GM12878 (cell line): ENCODE results near the gene RNASE12. TPM values are rescaled to one million over a fixed set of nuclear protein-coding genes. Genes with fewer than 3 reads are reported as not detected.
"Not testable (repeated sequence)": the region's sequence is repeated elsewhere in the genome, so short reads cannot be mapped to it uniquely, and the experiment has no call there.

Experiments used
- ATAC-seq: fragments of 200-7000 bp; cut with Tn5 transposase; 3 replicates; pipeline ENCODE4 v1.9.1; 2020; ENCODE audit warnings: mild to moderate bottlenecking, moderate library complexity
- BruUV-seq: library from RNA; stranded (reverse); fragments of 400-500 nt; replicated peaks from 2 replicates; lab custom pipeline; 2021; lab: Mats Ljungman, UMichigan
- CTCF ChIA-PET: fragments of 300-600 bp; sonication (Branson Sonifier 250); formaldehyde crosslinking; extraction: SDS; loops from one replicate; lab custom pipeline; 2021; ENCODE audit warnings: inconsistent platforms; lab: Yijun Ruan, JAX
- POLR2A ChIA-PET: fragments of 350-600 bp; formaldehyde crosslinking; extraction: SDS; loops from one replicate; lab custom pipeline; 2021; ENCODE audit warnings: inconsistent platforms; lab: Charles Lee
- RAD21 ChIA-PET: fragments of 300-600 bp; sonication (Branson Sonifier 250); formaldehyde crosslinking; loops from one replicate; lab custom pipeline; 2023; ENCODE audit warnings: antibody characterized with exemption; ENCODE audit not compliant: unreplicated experiment; lab: Charles Lee
- SMC1A ChIA-PET: fragments of 300-600 bp; sonication (Branson Sonifier 250); formaldehyde crosslinking; loops from one replicate; lab custom pipeline; 2023; ENCODE audit not compliant: unreplicated experiment, uncharacterized antibody; lab: Charles Lee
- DNase-seq: peaks from one replicate; pipeline ENCODE4 v3.0.0-alpha.2; 2011; ENCODE audit warnings: low read depth, low spot score
- FAIRE-seq: peaks from 3 replicates; lab custom pipeline; 2011; peaks lifted over from hg19 to GRCh38; lab: Jason Lieb, UNC
- H2AFZ ChIP-seq: 2 replicates; pipeline ENCODE4 v1.6.0; 2011; ENCODE audit warnings: low read depth, low read length, control low read depth; ENCODE audit not compliant: control insufficient read depth
- H3K27ac ChIP-seq: 2 replicates; pipeline ENCODE4 v1.5.1; 2011; ENCODE audit warnings: control low read depth; ENCODE audit not compliant: control insufficient read depth, insufficient read depth
- H3K27me3 ChIP-seq, 2 experiments: replicated peaks in 1 of 2; 2 replicates each; pipeline versions ENCODE4 v1.6.0 to v1.6.1; 2011; ENCODE audit warnings: low read length in 1 of 2; ENCODE audit not compliant: control insufficient read depth in 2 of 2, insufficient read depth in 2 of 2
- H3K36me3 ChIP-seq, 2 experiments: 2 replicates each; pipeline ENCODE4 v1.5.1; 2011; ENCODE audit warnings: low read length in 1 of 2; ENCODE audit not compliant: control insufficient read depth in 2 of 2, insufficient read depth in 2 of 2
- H3K4me1 ChIP-seq: 2 replicates; pipeline ENCODE4 v1.6.1; 2011; ENCODE audit warnings: mild to moderate bottlenecking, low read length, moderate library complexity, mixed read lengths; ENCODE audit not compliant: control insufficient read depth, insufficient read depth
- H3K4me2 ChIP-seq: 2 replicates; pipeline ENCODE4 v1.6.0; 2011; ENCODE audit warnings: control low read depth; ENCODE audit not compliant: control insufficient read depth, insufficient read depth
- H3K4me3 ChIP-seq: fragments of 200-600 bp; sonication (generic); 2 replicates; pipeline ENCODE4 v1.5.1; 2016
- H3K79me2 ChIP-seq: 2 replicates; pipeline ENCODE4 v1.6.0; 2011; ENCODE audit warnings: low read length; ENCODE audit not compliant: control insufficient read depth, insufficient read depth
- H3K9ac ChIP-seq: 2 replicates; pipeline ENCODE4 v1.8.0; 2011; ENCODE audit warnings: low read length, control low read depth, mixed read lengths; ENCODE audit not compliant: control insufficient read depth, insufficient read depth
- H3K9me3 ChIP-seq: replicated peaks from 3 replicates; pipeline ENCODE4 v1.5.1; 2011; ENCODE audit warnings: mild to moderate bottlenecking, low read length; ENCODE audit not compliant: control insufficient read depth, insufficient read depth
- H4K20me1 ChIP-seq: 2 replicates; pipeline ENCODE4 v1.6.0; 2011; ENCODE audit not compliant: control insufficient read depth, insufficient read depth
- ELK1 ChIP-seq: IDR thresholded peaks from 2 replicates; pipeline ENCODE4 v1.6.1; 2012; ENCODE audit warnings: low read depth, low read length, improper control_type of control experiment
- NR2C1 ChIP-seq: fragments of 450-650 bp; IDR thresholded peaks from 2 replicates; pipeline ENCODE4 v1.6.1; 2017; ENCODE audit warnings: antibody characterized with exemption, mild to moderate bottlenecking, moderate library complexity
- SP1 ChIP-seq: IDR thresholded peaks from one replicate; pipeline ENCODE4 v1.6.1; 2011; ENCODE audit warnings: low read depth, low read length
- SUPT20H ChIP-seq: IDR thresholded peaks from 2 replicates; pipeline ENCODE4 v1.6.1; 2011; ENCODE audit warnings: low read depth, mild to moderate bottlenecking, low read length, moderate library complexity, borderline replicate concordance; ENCODE audit not compliant: control insufficient read depth
- TCF7 ChIP-seq: IDR thresholded peaks from 2 replicates; pipeline ENCODE4 v1.6.1; 2014; ENCODE audit warnings: antibody characterized with exemption, borderline replicate concordance
- ZBTB33 ChIP-seq: fragments of 450-650 bp; IDR thresholded peaks from 2 replicates; pipeline ENCODE4 v1.6.1; 2017; ENCODE audit warnings: mild to moderate bottlenecking
- ZBTB4 ChIP-seq: fragments of 450-650 bp; formaldehyde crosslinking; IDR thresholded peaks from 2 replicates; pipeline ENCODE4 v1.4.0; 2022; ENCODE audit warnings: mild to moderate bottlenecking, moderate library complexity
- ZSCAN29 ChIP-seq: fragments of 450-650 bp; IDR thresholded peaks from 2 replicates; pipeline ENCODE4 v1.6.1; 2017; ENCODE audit warnings: mild to moderate bottlenecking, moderate library complexity
- WGBS: methylation state at CpG from one replicate; pipeline ENCODE4 v1.1.6; 2016; ENCODE audit warnings: low lambda C conversion rate; ENCODE audit not compliant: insufficient replicate concordance, insufficient coverage; ENCODE audit errors: missing lambda C conversion rate; 5-methylcytosine and 5-hydroxymethylcytosine counted together
- in situ Hi-C: fragments of 300-500 bp; cut with MboI; formaldehyde crosslinking; loops from 9 replicates; pipeline ENCODE4 v1.14.3; 2018; ENCODE audit warnings: mixed read lengths
- intact Hi-C: fragments of 100-400 bp; cut with micrococcal nuclease; formaldehyde crosslinking; loops from one replicate; pipeline ENCODE4 v1.14.2; 2022; ENCODE audit not compliant: unreplicated experiment
- polyA plus RNA-seq, 11 experiments: library from polyadenylated mRNA; depleted of rRNA in 4 of 11; unstranded in 6 of 11; stranded (reverse) in 5 of 11; fragments of >200 nt; fragmentation: Nextera tagmentation in 4 of 11; fragmentation: Illumina TruSeq in 1 of 11; extraction: Ambion mirVana in 4 of 11; extraction: Trizol in 1 of 11; gene quantifications; 1 replicate in 1 of 11; 2 replicates in 10 of 11; pipeline versions ENCODE4 v1.2.1 to v1.2.3, GENCODE V29; 2011 to 2016; ENCODE audit warnings: inconsistent platforms in 2 of 11, missing spikeins in 2 of 11, low read depth in 1 of 11
- total RNA-seq, 4 experiments: library from RNA; depleted of rRNA in 3 of 4; stranded (reverse); fragments of >200 nt in 3 of 4; fragmentation: Illumina TruSeq in 1 of 4; extraction: Trizol in 1 of 4; gene quantifications; 2 replicates each; pipeline versions ENCODE4 v1.2.1 to v1.2.3, GENCODE V29; 2013 to 2021

RNASE12 gene
- total and polyA plus RNA-seq, 10 of the 15 experiments (the other 5 are each of a cell fraction or from before 2014, with no cell fraction given): not detected

GRCh38 chr14:20567199-20567598 lies 24.0 kb downstream of the RNASE12 start:
- H3K4me3 ChIP-seq, ATAC-seq, DNase-seq, BruUV-seq, FAIRE-seq, H3K4me1 ChIP-seq, RAD21 ChIA-PET, CTCF ChIA-PET, SMC1A ChIA-PET, H3K9ac ChIP-seq, H4K20me1 ChIP-seq, in situ Hi-C loops, POLR2A ChIA-PET, H3K9me3 ChIP-seq, H3K27me3 ChIP-seq, H3K27ac ChIP-seq, H3K4me2 ChIP-seq, H3K79me2 ChIP-seq, intact Hi-C loops, H2AFZ ChIP-seq, H3K36me3 ChIP-seq: not testable (repeated sequence)
- WGBS: 0% methylated on average over 1 of the region's 1 CpG

GRCh38 chr14:20564501-20564997 lies 26.6 kb downstream of the RNASE12 start:
- in situ Hi-C loops: no loop called here
- no peak overlapping the region for H3K4me3 ChIP-seq
- H3K79me2 ChIP-seq: no peaks in the 10 kb centered on the region
- ChIA-PET POLR2A (no interaction called here), RAD21 (no interaction called here), SMC1A (no interaction called here), CTCF (interaction anchor here (0.7 kb wide), 1 partner anchor 16 kb away, joined by 3 read pairs; no protein-coding TSS in a partner anchor)
- no peak for DNase-seq
- no peaks in the 10 kb centered on the region for H3K27me3 ChIP-seq
- intact Hi-C loops: no loop called here
- no TSS peak for BruUV-seq
- no peak overlapping the region for H3K9ac ChIP-seq
- 52% methylated on average over 2 of the region's 2 CpGs for WGBS
- H3K27ac ChIP-seq: no peak overlapping the region
- FAIRE-seq: no peak
- ATAC-seq: no peak
- H3K4me2 ChIP-seq: no peak overlapping the region
- no peaks in the 10 kb centered on the region for H4K20me1 ChIP-seq
- H3K36me3 ChIP-seq: no peaks in the 10 kb centered on the region
- H3K9me3 ChIP-seq: no peaks in the 10 kb centered on the region; the same call in 1 of the 3 replicates
- H3K4me1 ChIP-seq: no peaks in the 10 kb centered on the region
- H2AFZ ChIP-seq: no peak overlapping the region
- TF ChIP-seq ZBTB4 (no peak), ELK1 (no peak), NR2C1 (no peak), ZBTB33 (no peak), SP1 (no peak), TCF7 (no peak), ZSCAN29 (no peak), SUPT20H (no peak)
